Measurements from ENCODE around the gene PLAAT2.

GRCh38 chr11:63518548-63518947 lies 44.6 kb downstream of the PLAAT2 start:
- TF ChIP-seq CTCF (IDR thresholded peaks at IDR 0.05), result no peak
- no peak for TF ChIP-seq POLR2A (IDR thresholded peaks at IDR 0.05)
- no peak for TF ChIP-seq EP300 (IDR thresholded peaks at IDR 0.05)

Measured in ovary (tissue), 3 donors.